OCI-M1 (cell line): ENCODE measurements around the gene PTK7.
A peak's percentile ranks its signal among the peaks of the same experiment; 100 is the strongest.
"Not testable (repeated sequence)": the region's sequence is repeated elsewhere in the genome, so short reads cannot be mapped to it uniquely, and the experiment has no call there.

Experiments used
- DNase-seq: peaks from one replicate; lab custom pipeline; 2025; lab: John Stamatoyannopoulos, UW

Gene PTK7

DNA sequence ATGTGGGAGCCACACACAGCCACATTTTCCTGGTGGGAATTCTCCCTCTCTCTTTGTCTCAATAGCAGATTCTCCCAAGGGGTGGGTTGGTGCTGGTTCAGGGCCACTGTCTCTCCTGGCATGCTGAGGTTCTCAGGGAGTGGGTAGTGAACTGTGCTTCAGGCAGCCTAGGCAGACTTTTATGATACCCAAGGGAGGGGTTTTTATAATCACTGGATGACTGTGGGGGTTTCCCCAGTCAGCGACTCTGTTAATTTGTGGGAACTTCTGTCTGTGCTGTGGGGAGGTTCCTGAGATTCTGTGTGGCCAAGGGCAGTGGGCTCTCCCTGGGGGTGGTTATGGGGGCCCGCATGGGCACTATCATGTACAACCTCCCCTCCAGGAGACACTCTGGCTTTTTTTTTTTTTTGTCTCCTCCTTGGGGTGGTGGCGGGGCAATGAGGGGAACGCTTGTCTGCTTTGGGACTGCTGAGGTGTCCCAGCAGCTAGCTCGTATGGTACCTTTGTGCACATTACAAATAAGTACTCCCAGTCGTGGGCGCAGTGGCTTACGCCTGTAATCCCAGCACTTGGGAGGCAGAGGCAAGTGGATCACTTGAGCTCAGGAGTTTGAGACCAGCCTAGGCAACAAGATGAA is 10.0 kb downstream of the PTK7 start:
- no peak for DNase-seq

DNA sequence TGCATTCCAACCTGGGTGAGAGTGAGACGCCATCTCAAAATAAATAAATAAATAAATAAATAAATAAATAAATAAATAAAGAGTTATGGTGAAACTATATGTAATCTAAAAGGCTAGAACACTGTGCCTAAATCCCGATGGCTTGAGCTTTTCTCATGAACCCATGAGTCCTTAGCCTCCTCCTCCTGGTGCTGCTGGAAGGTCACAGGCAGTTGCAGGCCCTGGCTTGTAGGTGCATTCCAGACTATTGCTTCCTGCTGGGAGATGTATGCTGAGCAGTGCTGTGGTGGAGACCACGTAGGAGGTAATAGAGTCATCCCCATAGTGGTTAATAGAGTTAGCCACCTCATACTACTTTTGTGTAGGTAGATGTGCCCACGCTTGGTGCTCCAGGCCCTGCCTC is 12.5 kb downstream of the PTK7 start:
- no peak for DNase-seq

DNA sequence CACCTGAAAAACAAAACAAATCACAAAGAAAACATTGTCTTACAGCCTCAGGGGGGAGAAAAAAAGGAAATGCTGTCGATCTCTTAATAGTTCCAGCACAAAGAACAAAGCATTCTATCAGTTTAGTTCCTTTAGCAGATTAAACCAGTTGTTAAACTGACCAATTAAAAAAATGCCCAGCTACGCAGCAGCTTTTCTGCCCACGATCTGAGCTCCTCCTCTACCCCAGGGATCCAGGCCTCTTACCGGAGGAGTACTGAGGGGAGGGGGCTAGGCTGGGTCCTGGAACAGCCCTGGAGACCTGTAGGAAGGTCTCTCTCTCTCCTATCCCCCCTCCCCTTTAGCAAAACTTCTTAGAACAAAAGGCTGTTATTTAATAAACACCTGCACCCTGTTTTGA is 13.4 kb downstream of the PTK7 start:
- DNase-seq, result no peak

DNA sequence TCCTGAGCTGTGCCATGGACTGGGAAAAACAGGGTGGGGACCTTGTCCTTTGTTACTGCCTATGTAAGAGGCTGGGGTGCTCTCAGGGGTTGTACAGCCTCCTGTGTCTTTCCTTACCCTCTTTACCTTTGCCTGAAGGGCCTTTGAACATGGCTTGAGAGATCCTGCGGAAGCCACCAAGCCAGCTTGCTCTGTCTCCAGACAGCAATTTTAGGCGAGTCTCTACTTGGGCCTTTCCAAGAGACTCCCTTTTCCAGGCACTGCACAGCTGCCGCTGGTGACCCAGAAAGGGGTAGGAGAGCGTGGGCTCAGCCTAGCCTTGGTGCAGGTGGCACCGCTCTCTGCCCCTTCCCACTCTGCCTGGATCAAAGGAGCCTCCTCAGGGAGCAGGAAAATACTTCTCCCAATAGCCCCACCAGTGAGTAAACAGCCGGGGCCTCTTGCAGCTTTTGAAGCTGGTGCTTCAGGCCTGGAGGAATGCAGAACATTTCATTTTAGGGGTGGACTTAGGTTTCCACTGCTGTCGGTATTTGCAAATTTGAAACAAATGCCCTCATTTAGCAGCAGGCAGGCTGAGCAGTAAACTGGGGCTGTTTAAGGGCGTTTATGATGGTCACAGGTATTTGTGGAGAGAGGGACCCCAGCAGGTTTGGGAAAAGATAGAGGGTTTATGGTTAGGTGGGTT is 13.9 kb downstream of the PTK7 start:
- no peak for DNase-seq

DNA sequence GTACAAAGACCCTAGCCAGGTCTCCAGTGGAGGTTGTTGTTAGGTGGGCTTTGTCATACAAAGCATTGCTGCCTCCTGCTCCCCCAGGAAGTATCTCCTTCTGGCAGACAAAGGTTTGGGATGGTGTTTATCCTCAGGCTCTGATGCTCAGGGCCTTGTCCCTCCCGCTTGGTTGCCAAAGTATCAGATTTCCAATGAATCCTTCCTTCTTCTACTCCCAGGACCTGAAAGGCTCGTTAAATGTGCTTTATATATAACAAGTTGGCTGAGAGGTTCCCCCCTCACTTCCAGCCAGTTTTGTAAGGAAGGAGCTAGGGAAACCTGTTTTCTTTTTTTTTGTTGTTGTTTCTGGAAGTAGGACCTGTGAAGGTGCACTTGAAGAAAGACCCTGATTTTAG is 14.4 kb downstream of the PTK7 start:
- no peak for DNase-seq

DNA sequence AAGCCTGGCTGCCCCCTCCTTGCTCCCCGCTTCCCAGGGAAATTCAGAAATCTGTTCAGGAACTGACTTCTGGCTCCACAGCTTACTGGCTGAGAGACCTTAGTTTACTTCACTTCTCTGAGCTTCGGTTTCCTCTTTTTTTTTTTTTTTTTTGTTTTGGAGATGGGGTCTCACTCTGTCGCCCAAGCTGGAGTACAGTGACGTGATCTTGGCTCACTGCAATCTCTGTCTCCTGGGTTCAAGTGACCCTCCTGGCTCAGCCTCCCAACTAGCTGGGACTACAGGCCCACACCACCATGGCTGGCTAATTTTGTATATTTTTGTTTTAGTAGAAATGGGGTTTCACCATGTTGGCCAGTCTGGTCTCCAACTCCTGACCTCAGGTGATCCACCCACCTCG is 14.9 kb downstream of the PTK7 start:
- no peak for DNase-seq

DNA sequence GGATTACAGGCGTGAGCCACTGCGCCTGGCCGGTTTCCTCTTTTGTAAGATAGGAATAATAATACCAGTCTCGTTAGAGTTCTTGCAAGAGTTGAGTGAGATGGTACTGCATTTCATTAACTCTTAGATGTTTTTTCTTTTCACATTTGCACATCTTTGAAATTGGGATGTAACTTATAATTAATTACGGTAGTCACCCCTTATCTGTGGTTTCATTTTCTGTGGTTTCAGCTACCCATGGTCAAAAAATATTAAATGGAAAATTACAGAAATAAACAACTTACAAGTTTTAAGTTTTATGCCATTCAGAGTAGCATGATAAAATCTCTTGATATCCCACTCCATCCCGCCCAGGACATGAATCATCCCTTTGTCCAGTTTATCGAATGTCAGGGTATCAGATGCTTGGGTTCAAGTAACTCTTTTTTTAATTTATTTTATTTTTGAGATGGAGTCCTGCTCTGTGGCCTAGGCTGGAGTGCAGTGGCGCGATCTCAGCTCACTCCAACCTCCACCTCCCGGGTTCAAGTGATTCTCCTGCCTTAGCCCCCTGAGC is 15.4 kb downstream of the PTK7 start:
- no peak for DNase-seq

DNA sequence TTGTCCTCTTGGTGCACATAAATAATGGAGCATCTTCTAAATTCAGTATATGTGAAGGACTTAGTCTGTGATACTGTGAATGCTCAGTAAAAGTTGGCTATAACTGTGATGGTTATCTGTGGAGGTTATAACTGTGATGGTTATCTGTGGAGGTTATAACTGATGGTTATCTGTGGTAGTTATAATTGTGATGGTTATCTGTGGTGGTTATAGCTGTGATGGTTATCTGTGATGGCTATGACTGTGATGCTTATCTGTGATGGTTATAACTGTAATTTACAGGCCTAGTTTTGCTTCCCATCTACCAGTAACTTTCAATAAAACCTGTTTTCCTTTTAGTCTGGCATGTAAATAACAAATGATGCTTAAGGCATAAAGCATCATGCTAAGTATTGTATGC is 16.5 kb downstream of the PTK7 start:
- no peak for DNase-seq

DNA sequence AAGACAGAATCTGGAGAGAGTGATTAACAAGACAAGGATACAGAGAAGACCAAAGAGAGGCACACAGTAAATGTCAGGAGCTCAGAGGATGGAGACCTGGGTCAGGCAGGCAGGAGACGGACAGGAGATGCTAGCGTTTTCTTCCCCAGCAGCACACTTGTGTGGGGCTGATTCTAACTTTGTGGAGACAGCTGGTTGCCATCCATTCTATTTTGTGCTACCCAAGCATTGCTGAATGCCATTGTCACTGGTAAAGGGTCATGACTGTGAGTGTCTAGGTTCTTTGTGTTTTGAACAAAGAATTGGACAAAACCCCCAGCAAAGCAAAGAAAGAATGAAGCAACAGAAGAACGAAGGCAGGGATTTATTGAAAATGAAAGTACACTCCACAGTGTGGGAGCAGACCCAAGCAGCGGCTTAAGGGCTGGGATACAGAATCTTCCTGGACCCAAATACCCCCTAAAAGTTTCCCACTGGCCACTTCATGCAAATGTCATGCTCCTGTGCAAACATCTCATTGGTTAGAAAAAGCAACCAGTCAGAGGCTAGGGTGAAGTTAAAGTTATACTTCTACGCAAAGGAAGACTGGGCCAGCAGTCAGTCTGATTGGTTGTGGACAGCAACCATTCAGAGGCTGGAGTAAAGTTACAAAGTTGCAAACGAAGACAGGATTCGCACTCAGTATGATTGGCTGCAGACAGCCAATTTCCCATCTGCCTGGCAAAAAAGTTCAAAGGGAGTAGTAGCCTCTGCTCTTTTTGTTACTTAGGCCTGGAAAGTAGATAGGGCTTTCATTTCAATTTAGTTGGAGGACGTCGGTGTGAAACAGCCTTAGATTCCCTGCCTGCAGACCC is 17.5 kb downstream of the PTK7 start:
- peak; percentile 60 for DNase-seq

DNA sequence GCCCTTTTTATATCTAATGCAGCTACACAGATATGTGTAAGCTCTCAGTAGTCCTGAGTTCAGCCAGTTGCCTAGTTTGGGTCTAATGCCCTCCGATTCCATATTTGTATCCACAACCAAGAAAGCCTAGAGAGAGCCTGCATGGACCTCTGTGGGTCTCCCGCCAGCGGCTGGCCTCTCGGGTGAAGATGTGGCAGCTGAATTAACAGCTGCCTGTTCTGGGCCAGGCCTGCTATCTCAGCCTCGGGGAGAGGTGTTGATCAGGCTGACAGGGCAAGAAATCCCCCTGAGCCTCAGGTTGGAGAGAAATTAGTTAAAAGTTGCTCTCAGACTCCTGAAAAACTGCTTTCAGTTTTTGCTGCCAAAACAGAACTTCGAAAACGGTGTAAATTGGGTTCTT is 19.8 kb downstream of the PTK7 start:
- DNase-seq, result no peak

DNA sequence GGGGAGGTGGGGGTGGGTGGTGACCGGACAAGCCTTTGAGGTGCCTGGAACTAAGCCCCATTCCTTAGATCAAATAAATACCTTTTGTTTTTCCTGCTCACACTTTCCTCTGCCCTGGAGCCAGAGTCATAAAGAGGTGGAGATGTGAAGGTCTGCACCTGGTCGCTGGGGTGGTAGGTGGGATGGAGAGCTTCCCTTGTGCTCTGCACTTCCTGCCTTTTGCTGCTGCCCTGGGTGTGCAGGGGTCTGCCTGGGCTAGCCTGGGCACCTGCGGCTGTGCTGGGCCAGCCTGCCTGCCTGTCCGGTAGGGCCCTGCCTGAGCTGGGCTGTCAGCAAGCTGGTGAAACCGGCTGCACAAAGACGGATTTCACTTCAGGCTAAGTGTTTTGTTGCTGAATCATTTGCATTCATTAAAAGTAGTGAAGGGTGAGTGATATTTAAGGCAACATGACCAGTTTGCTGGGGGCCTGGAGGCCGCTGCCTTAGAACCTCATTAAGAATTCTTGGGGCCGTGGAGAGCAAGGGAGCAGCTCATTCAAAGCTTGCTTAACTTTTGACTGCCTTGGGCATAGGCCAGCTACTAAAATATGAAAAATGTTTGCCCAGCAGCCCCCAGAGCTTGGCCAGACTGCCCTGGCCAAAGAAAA is 20.5 kb downstream of the PTK7 start:
- DNase-seq, result no peak

DNA sequence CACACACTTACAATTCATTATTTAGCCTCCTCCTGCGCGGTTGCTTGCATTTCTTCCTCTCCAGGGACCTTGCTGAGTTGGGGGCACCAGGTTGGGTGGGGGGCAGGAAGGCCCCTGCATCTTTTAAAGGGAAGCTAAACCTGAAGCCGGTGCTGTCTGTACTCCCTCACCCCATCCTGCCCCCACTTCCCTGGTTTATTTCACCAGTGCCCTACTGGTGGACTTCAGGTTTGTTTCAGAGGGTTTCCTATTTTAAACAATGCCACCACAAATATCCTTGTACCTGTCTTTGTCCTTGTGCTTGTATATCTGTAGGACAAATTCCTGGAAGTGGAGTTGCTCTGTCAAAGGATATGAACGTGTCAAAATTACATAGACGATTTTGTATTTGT is 21.0 kb downstream of the PTK7 start:
- no peak for DNase-seq

DNA sequence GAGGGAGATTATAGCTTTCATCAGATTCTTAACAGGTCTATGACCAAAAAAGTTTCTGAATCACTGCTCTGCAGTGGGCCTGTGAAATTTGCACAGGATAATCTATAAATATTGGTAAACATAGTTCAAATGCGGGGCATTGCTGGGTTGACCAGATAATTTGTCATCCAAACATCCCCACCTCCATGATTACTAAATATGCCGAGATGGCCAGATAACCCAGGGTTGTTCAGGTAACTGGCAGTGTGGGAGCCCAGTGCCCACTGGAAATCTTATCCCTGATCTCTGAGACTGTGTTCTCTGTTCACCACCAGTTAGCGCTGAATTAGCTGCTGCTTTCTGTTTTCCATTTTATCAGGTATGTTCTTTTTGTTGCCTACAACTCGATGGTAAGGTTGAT is 21.4 kb downstream of the PTK7 start:
- no peak for DNase-seq

DNA sequence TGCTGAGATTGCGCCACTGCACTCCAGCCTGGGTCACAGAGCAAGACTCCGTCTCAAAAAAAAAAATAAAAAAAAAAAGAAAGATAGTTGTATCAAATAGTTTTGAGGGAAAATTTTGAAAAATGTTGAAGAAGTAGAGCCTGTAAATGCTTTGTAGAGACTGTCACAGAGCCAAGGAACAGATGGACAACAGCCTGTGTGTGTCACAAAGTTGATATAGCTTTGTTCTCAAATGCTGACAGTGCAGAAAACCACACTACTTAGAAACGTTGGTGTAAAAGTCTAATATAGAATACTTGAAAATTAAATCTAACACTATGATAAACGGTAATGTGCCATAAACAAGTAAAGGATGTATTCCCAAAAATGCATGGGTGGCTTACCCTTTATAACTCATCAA is 25.4 kb downstream of the PTK7 start:
- no peak for DNase-seq

DNA sequence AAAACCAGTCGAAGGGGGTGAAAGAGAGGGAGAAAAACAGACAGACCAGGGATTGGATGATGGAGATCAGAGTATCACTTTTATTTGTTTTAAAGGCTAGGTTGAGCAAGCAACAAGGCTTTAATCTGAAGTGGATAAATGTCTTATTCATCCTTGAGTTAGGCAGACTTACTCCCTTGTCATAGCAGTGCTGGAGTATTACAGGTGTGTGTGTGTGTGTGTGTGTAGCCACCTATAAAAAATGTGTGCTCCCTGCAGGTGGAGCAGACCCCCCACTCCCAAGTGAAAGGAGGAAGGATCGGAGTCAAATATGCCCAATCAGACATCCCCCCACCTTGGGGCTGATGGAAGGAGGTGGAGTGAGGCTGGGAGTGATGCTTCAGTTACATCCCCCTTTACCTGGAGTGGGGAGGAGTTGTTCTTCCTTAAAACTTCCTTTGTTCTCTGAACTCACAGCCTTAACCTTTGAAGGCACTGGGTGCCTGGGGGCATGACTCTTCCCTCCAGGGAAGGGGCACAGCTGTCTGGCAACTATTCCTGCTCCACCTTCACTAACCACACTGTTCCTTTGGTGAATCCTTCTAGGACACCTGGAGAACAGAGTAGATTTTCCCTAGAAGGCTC is 27.3 kb downstream of the PTK7 start:
- DNase-seq, result no peak

DNA sequence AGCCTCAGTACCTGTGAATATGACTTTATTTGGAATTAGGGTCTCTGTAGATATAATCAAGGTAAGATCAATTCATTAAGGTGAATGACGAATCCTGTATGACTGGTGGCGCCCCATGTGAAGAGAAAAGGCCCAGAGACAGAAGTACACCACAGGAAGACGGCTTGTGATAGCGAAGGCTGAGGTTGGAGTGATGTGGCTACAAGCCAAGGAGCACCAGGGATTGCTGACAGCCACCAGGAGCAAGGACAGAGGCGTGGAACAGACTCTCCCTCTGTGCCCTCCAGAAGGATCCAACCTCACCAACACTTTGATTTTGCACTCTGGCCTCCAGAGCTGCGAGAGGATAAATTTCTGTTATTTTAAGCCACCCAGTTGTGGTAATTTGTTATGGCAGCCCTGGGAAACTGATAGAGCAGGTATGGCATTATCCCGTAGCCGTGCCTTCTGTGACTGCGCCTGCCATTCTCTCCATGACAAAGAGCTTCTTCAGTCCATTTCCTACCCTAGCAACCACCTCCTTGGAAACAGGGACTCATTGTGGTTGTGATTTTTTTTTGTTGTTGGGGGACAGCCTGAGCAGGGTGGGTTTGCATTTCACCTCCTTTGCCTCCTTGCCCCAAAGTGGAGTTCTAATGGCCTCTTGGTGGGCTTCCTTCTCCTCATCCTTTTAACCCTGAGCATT is 29.6 kb downstream of the PTK7 start:
- DNase-seq, result no peak

DNA sequence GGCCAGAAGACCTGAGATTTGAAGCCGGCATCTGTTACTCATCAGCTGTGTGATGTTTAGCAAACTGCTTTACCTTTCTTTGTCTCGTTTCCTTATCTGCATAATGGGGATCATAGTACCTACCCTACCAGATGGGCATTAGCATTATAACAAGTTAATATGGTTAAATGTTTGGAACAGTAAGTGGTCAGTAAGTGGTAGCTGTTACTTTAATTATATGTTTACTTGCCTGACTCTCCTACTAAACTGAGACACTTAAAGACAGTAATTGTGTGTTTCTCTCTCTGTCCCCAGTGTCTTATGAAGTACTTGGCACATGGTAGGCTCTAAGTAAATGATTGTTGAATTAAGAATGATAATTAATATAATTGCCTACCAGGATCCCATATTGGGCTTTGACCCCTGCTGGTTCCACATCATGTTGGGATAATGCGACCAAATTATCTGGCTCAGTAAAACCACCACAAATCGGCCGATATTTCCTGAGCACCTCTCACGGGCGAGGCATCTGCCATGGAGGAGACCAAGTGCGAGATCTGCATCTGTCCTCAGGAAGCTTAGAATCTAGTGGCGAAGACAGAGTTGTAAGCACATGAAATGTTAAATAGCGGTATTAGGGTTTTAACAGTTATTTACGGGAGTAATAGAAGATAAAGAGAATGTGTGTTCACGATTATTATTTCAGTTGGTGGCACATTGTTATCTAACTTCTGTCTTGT is 31.4 kb downstream of the PTK7 start:
- DNase-seq, result no peak

DNA sequence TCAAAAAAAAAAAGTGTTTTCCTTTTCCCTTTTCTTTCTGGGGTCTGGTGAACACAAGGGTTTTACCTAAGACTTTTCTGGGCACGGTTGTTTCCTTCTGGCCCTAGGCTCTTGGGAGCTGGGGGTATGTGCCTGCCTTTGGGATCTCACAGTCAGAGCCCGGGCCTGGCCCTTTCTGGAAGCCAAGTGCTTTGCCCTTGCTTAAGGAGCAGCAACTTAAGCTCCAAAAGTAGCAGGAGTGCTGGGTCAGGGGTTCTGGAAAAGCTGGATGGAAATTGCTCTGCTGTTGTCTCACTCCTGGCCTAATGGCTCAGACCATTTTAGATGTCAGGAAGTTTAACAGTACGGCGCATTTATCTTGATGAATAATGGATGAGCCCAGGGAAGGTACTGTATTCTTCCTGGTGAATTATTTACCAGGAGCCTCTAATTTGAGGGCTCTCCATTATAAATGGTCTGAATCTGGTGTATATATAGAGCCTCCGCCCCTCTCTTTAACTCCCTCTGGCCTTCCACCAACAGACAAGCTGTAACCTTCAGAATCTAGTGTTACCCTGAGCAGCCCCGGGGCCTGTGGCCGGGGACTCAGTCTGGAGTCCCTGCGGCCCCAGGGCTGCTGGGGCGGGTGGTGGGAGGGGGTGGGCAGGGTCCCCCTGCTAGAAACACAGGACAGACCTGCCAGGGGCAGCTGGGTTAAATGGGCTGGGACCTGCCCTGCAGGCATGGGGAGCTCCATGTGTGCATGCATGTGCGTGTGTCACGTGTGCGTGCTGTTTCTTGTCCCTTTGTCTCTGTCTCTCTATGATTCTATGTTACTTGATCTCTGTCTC is 37.5 kb downstream of the PTK7 start:
- no peak for DNase-seq

DNA sequence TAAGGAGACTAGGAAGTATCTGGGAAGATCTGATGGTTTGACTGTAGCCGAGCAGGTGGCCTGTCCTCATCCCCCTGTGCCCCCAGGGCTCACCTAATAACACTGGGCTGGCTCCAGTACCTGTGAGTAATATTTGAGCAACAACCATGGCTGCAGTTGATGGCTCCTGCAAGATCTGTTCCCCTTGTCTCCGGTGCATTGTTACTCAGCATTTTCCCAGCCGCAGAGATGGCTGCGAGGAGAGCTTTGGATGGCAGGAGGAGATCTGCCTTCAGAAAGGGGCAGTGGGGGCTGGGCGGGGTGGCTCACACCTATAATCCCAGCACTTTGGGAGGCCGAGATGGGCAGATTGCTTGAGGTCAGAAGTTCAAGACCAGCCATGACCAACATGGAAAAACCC is 39.3 kb downstream of the PTK7 start:
- DNase-seq, result no peak

DNA sequence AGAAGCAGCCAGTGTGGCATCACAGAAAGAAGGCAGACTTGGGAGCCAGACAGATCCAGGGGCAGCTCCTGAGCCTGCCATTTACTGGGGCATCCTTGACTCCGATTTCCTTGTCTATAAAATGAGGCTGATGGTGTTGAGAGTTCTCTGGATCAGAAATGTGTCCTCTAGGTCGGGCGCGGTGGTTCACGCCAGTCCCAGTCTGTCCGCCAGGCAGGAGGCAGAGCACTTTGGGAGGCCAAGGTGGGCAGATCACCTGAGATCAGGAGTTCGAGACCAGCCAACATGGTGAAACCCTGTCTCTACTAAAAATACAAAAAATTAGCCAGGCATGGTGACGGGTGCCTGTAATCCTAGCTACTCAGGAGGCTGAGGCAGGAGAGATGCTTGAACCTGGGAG is 41.4 kb downstream of the PTK7 start:
- DNase-seq, result not testable (repeated sequence)
